Fibroblast of skin of scalp (primary cell): ENCODE data around the gene SARNP.
A peak's percentile ranks its signal among the peaks of the same experiment; 100 is the strongest.
"Not testable (repeated sequence)": the region's sequence is repeated elsewhere in the genome, so short reads cannot be mapped to it uniquely, and the experiment has no call there.

Experiments used
- DNase-seq: peaks from one replicate; pipeline ENCODE4 v3.0.0-alpha.2; 2013

Gene SARNP

GRCh38 chr12:55839345-55840140, 22.0 kb upstream of the SARNP start:
- no peak for DNase-seq

GRCh38 chr12:55838361-55838760, 20.8 kb upstream of the SARNP start:
- no peak for DNase-seq

GRCh38 chr12:55834400-55834799, 16.9 kb upstream of the SARNP start:
- DNase-seq: not testable (repeated sequence)

GRCh38 chr12:55833056-55833455, 15.5 kb upstream of the SARNP start:
- DNase-seq: no peak

GRCh38 chr12:55831447-55831815, 13.9 kb upstream of the SARNP start:
- DNase-seq: no peak

GRCh38 chr12:55830601-55831446, 13.3 kb upstream of the SARNP start:
- peak; percentile 64 for DNase-seq

- DNase-seq: no peak
These were observed 12.6 kb upstream of the SARNP start for GRCh38 chr12:55829967-55830600.

- no peak for DNase-seq
These were observed 10.8 kb upstream of the SARNP start for GRCh38 chr12:55828357-55828756.

- no peak for DNase-seq
These were observed 10.3 kb upstream of the SARNP start for GRCh38 chr12:55827806-55828205.

- DNase-seq: no peak
These were observed 7.2 kb upstream of the SARNP start for GRCh38 chr12:55824726-55825125.

- no peak for DNase-seq
These were observed 5.9 kb upstream of the SARNP start for GRCh38 chr12:55823419-55823818.

GRCh38 chr12:55822228-55822627, 4.7 kb upstream of the SARNP start:
- no peak for DNase-seq

- DNase-seq: peak; percentile 15
These were observed 3.2 kb upstream of the SARNP start for GRCh38 chr12:55820679-55821078.

GRCh38 chr12:55818886-55819285, 1.4 kb upstream of the SARNP start:
- no peak for DNase-seq

GRCh38 chr12:55818140-55818728, 710 bp upstream of the SARNP start:
- DNase-seq: no peak

GRCh38 chr12:55816881-55817344, 611 bp downstream of the SARNP start:
- peak; percentile 8 for DNase-seq

GRCh38 chr12:55815473-55815872, 2.1 kb downstream of the SARNP start:
- DNase-seq: no peak

- no peak for DNase-seq
These were observed 3.3 kb downstream of the SARNP start for GRCh38 chr12:55814257-55814656.

GRCh38 chr12:55812088-55812487, 5.4 kb downstream of the SARNP start:
- no peak for DNase-seq

GRCh38 chr12:55809274-55809673, 8.2 kb downstream of the SARNP start:
- DNase-seq: no peak

- DNase-seq: no peak
These were observed 10.5 kb downstream of the SARNP start for GRCh38 chr12:55806982-55807381.

- DNase-seq: no peak
These were observed 20.0 kb downstream of the SARNP start for GRCh38 chr12:55797550-55797949.

- peak; percentile 50 for DNase-seq
These were observed 20.5 kb downstream of the SARNP start for GRCh38 chr12:55797068-55797467.
